H4 (cell line): Measurements from ENCODE around the gene MMS22L. TPM values are rescaled to one million over a fixed set of nuclear protein-coding genes. Genes with fewer than 3 reads are reported as not detected.
A peak's percentile ranks its signal among the peaks of the same experiment; 100 is the strongest.

Experiments used
- DNase-seq: peaks from one replicate; pipeline ENCODE4 v3.0.0-alpha.2; 2015; ENCODE audit warnings: low spot score
- total RNA-seq: library from RNA; depleted of rRNA; stranded (reverse); fragments of >200 nt; shearing (Covaris generic); gene quantifications from 2 replicates; pipeline ENCODE4 v1.2.3, GENCODE V29; 2014; rRNA removed

MMS22L gene
- 21.7 and 24.2 TPM in 2 replicates for total RNA-seq

- peak; percentile 86 for DNase-seq
These were observed at the start of gene MMS22L for GRCh38 chr6:97282726-97283617. Gene MMS22L, minus strand, starts transcription at chr6:97283216. Its CDS starts 739 bp downstream, at chr6:97282477.

- DNase-seq = no peak
These were observed 39.8 kb upstream of the MMS22L start for GRCh38 chr6:97322811-97323210.

- DNase-seq = no peak
These were observed 39.2 kb upstream of the MMS22L start for GRCh38 chr6:97322226-97322625.

GRCh38 chr6:97316978-97317377, 34.0 kb upstream of the MMS22L start:
- DNase-seq = no peak

GRCh38 chr6:97312241-97312640, 29.2 kb upstream of the MMS22L start:
- no peak for DNase-seq

- no peak for DNase-seq
These were observed 23.7 kb upstream of the MMS22L start for GRCh38 chr6:97306544-97307320.

GRCh38 chr6:97305414-97306066, 22.5 kb upstream of the MMS22L start:
- DNase-seq = no peak

GRCh38 chr6:97304701-97305100, 21.7 kb upstream of the MMS22L start:
- DNase-seq = no peak

GRCh38 chr6:97294451-97294850, 11.4 kb upstream of the MMS22L start:
- DNase-seq = no peak

GRCh38 chr6:97293198-97293696, 10.2 kb upstream of the MMS22L start:
- peak; percentile 35 for DNase-seq

GRCh38 chr6:97292671-97293070, 9.7 kb upstream of the MMS22L start:
- peak; percentile 26 for DNase-seq

- DNase-seq = no peak
These were observed 8.9 kb upstream of the MMS22L start for GRCh38 chr6:97291896-97292295.

- no peak for DNase-seq
These were observed 6.3 kb upstream of the MMS22L start for GRCh38 chr6:97289332-97289731.

GRCh38 chr6:97288188-97288587, 5.2 kb upstream of the MMS22L start:
- no peak for DNase-seq

GRCh38 chr6:97282238-97282725, 734 bp downstream of the MMS22L start:
- no peak for DNase-seq

GRCh38 chr6:97280766-97281165, 2.2 kb downstream of the MMS22L start:
- DNase-seq = no peak

- DNase-seq = no peak
These were observed 7.2 kb downstream of the MMS22L start for GRCh38 chr6:97275804-97276203.

GRCh38 chr6:97269821-97270220, 13.2 kb downstream of the MMS22L start:
- no peak for DNase-seq

GRCh38 chr6:97262676-97263075, 20.3 kb downstream of the MMS22L start:
- no peak for DNase-seq

GRCh38 chr6:97246842-97247241, 36.2 kb downstream of the MMS22L start:
- no peak for DNase-seq

GRCh38 chr6:97240222-97240621, 42.8 kb downstream of the MMS22L start:
- no peak for DNase-seq

- DNase-seq = no peak
These were observed 51.1 kb downstream of the MMS22L start for GRCh38 chr6:97231911-97232310.
